ENCODE data around the gene POMT2. TPM values are rescaled to one million over a fixed set of nuclear protein-coding genes. Genes with fewer than 3 reads are reported as not detected.

The POMT2 gene
- total and polyA plus RNA-seq, 11 donors = 7.0 to 27.6 (median 15.3) TPM

DNA sequence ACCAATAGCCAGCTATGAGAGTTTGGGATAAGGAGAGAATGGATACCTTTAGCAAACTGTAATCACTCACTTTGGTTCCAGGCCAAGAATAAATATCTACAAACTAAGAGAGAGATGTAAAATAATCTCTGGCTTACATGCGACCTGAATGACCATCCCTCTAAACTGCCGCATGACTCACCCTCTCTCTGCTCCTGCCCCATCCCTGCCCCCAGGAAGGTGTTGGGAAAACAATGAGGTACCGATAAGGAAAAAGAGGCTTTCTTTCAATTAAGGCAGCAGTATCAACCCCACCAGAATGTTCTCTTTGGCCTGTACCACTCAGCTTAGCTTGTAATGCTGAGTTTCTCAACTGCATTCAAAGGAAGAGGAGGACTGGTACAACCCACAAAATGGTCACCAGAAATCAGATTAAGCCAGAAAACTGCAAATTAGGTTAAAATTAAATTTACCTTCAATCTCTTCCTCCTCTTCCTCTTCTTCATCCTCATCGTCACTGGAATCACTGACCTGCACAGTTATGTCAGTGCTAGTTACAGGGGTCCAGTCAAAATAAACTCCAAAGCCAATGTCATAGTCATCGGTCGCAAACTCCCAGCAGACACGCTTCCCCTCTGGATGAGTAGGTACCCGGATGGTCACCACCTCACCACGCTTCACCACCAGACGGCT is 22.2 kb upstream of the POMT2 start:
- TF ChIP-seq, protein P1, sequence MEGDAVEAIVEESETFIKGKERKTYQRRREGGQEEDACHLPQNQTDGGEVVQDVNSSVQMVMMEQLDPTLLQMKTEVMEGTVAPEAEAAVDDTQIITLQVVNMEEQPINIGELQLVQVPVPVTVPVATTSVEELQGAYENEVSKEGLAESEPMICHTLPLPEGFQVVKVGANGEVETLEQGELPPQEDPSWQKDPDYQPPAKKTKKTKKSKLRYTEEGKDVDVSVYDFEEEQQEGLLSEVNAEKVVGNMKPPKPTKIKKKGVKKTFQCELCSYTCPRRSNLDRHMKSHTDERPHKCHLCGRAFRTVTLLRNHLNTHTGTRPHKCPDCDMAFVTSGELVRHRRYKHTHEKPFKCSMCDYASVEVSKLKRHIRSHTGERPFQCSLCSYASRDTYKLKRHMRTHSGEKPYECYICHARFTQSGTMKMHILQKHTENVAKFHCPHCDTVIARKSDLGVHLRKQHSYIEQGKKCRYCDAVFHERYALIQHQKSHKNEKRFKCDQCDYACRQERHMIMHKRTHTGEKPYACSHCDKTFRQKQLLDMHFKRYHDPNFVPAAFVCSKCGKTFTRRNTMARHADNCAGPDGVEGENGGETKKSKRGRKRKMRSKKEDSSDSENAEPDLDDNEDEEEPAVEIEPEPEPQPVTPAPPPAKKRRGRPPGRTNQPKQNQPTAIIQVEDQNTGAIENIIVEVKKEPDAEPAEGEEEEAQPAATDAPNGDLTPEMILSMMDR (IDR thresholded peaks at IDR 0.05) = no peak
- TF ChIP-seq POLR2A (IDR thresholded peaks at IDR 0.05) = no peak
- H3K9me3 ChIP-seq = no peaks in the 10 kb centered on the region
- no peaks in the 10 kb centered on the region for H3K27me3 ChIP-seq
- peaks cover 0 to 52% (median 42%) of the 10 kb centered on the region in 9 donors for H3K36me3 ChIP-seq
- H3K4me1 ChIP-seq = peaks cover 0 to 6% (median 0%) of the 10 kb centered on the region in 12 donors
- DNase-seq (no peak), ATAC-seq (no peak)
- intact Hi-C loops (cut with DNase I) = no loop called here
- H3K4me3 ChIP-seq = no peak overlapping the region
- 88 to 92% (median 91%) methylated on average over 10 of the region's 10 CpGs for WGBS, 4 donors
- H3K27ac ChIP-seq = no peak overlapping the region

DNA sequence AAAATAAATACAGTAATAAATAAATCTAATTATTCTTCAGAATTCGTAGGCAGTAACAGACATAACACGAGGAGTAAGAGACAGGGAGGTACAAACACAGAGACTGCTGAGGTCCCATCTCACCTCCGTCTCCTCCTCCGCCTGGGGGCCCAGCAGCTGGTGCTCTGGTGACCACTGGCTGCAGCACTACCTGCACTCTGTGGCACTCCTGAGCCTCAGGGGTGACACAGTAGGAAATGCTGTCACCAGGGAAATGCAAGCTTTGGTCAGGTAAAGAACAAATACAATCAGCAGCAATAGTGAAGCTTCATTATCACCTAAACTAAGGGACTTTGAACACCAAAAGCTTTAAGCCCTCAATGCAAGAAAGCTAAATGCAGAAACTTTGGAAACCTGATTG is 19.7 kb upstream of the POMT2 start:
- no peaks in the 10 kb centered on the region for H3K4me1 ChIP-seq
- no peak for DNase-seq
- H3K27me3 ChIP-seq = no peaks in the 10 kb centered on the region
- WGBS, 4 donors = 88 to 94% (median 90%) methylated on average over 4 of the region's 4 CpGs
- H3K4me3 ChIP-seq = no peak overlapping the region
- H3K27ac ChIP-seq = no peak overlapping the region
- intact Hi-C loops (cut with DNase I) = no loop called here
- H3K9me3 ChIP-seq = no peaks in the 10 kb centered on the region
- TF ChIP-seq, protein P1 (IDR thresholded peaks at IDR 0.05) = no peak
- TF ChIP-seq POLR2A (IDR thresholded peaks at IDR 0.05) = no peak
- peaks cover 0 to 52% (median 42%) of the 10 kb centered on the region in 9 donors for H3K36me3 ChIP-seq
- ATAC-seq = no peak

DNA sequence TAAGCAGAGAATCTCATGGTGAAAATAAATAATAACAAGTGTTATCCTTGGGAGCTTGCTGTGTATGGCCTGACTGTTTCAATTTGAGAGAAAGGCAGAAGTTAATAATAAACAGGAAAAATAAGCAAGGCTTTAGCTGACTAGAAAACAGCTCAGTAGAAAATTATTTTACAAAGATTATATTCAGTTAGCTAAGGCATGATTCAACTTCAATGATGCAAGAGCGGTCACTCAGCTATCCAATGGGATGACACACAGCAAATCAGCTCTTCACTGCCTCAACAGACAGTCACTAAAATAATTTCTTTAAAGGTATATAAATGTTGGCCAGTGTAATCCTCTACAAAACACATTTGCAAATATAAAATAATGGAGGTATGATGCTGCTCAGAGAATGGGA is 18.7 kb upstream of the POMT2 start:
- intact Hi-C loops (cut with DNase I) = no loop called here
- Histone ChIP-seq H3K4me1 (no peaks in the 10 kb centered on the region), H3K4me3 (no peak overlapping the region), H3K9me3 (no peaks in the 10 kb centered on the region), H3K27ac (no peak overlapping the region), H3K27me3 (no peaks in the 10 kb centered on the region), H3K36me3 (peaks cover 0 to 52% (median 42%) of the 10 kb centered on the region in 9 donors)
- ATAC-seq (no peak), DNase-seq (no peak)
- TF ChIP-seq POLR2A (IDR thresholded peaks at IDR 0.05) = no peak
- TF ChIP-seq, protein P1 (IDR thresholded peaks at IDR 0.05) = no peak
- WGBS, 4 donors = 94 to 100% (median 96%) methylated on average over 1 of the region's 1 CpG

DNA sequence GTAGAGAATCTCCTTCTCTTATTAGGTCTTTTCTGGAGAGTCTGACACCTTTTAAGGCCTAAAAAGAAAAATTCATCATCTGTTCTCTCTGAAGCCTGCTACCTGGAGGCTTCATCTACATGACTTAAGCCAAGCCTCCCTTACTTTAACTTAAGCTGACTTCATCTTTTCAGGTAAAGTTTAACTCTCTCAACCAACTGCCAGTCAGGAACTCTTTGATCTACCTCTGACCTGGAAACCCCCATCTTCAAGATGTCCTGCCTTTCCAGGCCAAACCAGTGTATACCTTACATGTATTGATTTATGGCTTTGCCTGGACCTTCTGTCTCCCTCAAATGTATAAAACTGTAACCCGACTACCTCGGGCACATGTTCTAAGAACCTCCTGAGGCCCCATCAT is 17.6 kb upstream of the POMT2 start:
- no peak for ATAC-seq
- intact Hi-C loops (cut with DNase I) = no loop called here
- no peaks in the 10 kb centered on the region for H3K9me3 ChIP-seq
- TF ChIP-seq, protein P1 (IDR thresholded peaks at IDR 0.05) = no peak
- TF ChIP-seq POLR2A (IDR thresholded peaks at IDR 0.05) = no peak
- H3K36me3 ChIP-seq = peaks cover 0 to 42% (median 37%) of the 10 kb centered on the region in 9 donors
- 81 to 95% (median 94%) methylated on average over 2 of the region's 2 CpGs for WGBS, 4 donors
- H3K27me3 ChIP-seq = no peaks in the 10 kb centered on the region
- no peaks in the 10 kb centered on the region for H3K4me1 ChIP-seq
- no peak overlapping the region for H3K27ac ChIP-seq
- DNase-seq = no peak
- H3K4me3 ChIP-seq = no peak overlapping the region

Measured in heart left ventricle (tissue), 16 donors.